Activated CD8-positive, alpha-beta T cell treated with anti-CD3 and anti-CD28 coated beads for 36 hours (primary cell): ENCODE results near the gene ADAMTSL3. TPM values are rescaled to one million over a fixed set of nuclear protein-coding genes. Genes with fewer than 3 reads are reported as not detected.

Source experiments
- ATAC-seq: fragments of 200-7000 bp; cut with Tn5 transposase; one replicate; pipeline ENCODE4 v1.10.0; 2021; ENCODE audit warnings: mild to moderate bottlenecking, moderate library complexity
- CTCF ChIA-PET: fragments of 350-600 bp; sonication (Branson Sonifier 250); formaldehyde crosslinking; loops from one replicate; lab custom pipeline; 2021; ENCODE audit warnings: antibody characterized with exemption; lab: Charles Lee
- POLR2A ChIA-PET: fragments of 350-600 bp; sonication (Branson Sonifier 250); formaldehyde crosslinking; loops from one replicate; lab custom pipeline; 2021; ENCODE audit warnings: antibody characterized with exemption; lab: Charles Lee
- DNase-seq: peaks from one replicate; pipeline ENCODE4 v3.0.0-alpha.2; 2020
- H3K27ac Mint-ChIP-seq: one replicate; pipeline ENCODE4 v1.8.0; 2021; ENCODE audit warnings: mild to moderate bottlenecking, mixed read lengths
- H3K27me3 Mint-ChIP-seq: one replicate; pipeline ENCODE4 v1.8.0; 2021; ENCODE audit warnings: mixed read lengths
- H3K36me3 Mint-ChIP-seq: one replicate; pipeline ENCODE4 v1.8.0; 2021; ENCODE audit warnings: low read depth, mixed read lengths
- H3K4me1 Mint-ChIP-seq: one replicate; pipeline ENCODE4 v1.8.0; 2021; ENCODE audit warnings: low read depth, mixed read lengths
- H3K4me3 Mint-ChIP-seq: one replicate; pipeline ENCODE4 v1.8.0; 2021; ENCODE audit warnings: mild to moderate bottlenecking, moderate library complexity, mixed read lengths
- H3K9me3 Mint-ChIP-seq: one replicate; pipeline ENCODE4 v1.8.0; 2021; ENCODE audit warnings: mixed read lengths
- CTCF ChIP-seq: fragments of 200-600 bp; IDR thresholded peaks from one replicate; pipeline ENCODE4 v1.8.0; 2022; ENCODE audit warnings: antibody characterized with exemption, mild to moderate bottlenecking
- intact Hi-C: fragments of 100-400 bp; cut with micrococcal nuclease; formaldehyde crosslinking; loops from one replicate; pipeline ENCODE4 v1.10.0; 2022
- total RNA-seq, 2 experiments: library from RNA; stranded (reverse); gene quantifications; one replicate each; pipeline ENCODE4 v1.2.3, GENCODE V29; 2021

Gene ADAMTSL3
- total RNA-seq, 2 experiments from 2014 or later: not detected

- intact Hi-C loops: no loop called here
- Mint-ChIP-seq H3K27ac (no peak overlapping the region), H3K4me1 (no peaks in the 10 kb centered on the region), H3K27me3 (peaks cover 2% of the 10 kb centered on the region), H3K36me3 (no peaks in the 10 kb centered on the region), H3K4me3 (no peak overlapping the region), H3K9me3 (no peaks in the 10 kb centered on the region)
- ChIA-PET POLR2A (no interaction called here), CTCF (no interaction called here)
- no peak for DNase-seq
- no peak for TF ChIP-seq CTCF
- ATAC-seq: no peak
These were observed 11.6 kb downstream of the ADAMTSL3 start for GRCh38 chr15:83665480-83665879.

GRCh38 chr15:83670672-83671229 is 16.8 kb downstream of the ADAMTSL3 start:
- POLR2A ChIA-PET: no interaction called here

GRCh38 chr15:83671603-83672002 is 17.7 kb downstream of the ADAMTSL3 start:
- Mint-ChIP-seq H3K4me1 (no peaks in the 10 kb centered on the region), H3K9me3 (peaks cover 2% of the 10 kb centered on the region), H3K4me3 (no peak overlapping the region), H3K36me3 (no peaks in the 10 kb centered on the region), H3K27ac (no peak overlapping the region), H3K27me3 (no peaks in the 10 kb centered on the region)
- ChIA-PET POLR2A (no interaction called here), CTCF (interaction anchor here (0.6 kb wide), 1 partner anchor 423 kb away, joined by 3 read pairs; no protein-coding TSS in a partner anchor)
- ATAC-seq (no peak), DNase-seq (no peak)
- intact Hi-C loops: no loop called here
- no peak for TF ChIP-seq CTCF

More at GRCh38 chr15:83670672-83671229, 16.8 kb downstream of the ADAMTSL3 start:
- no peak for ATAC-seq
- Mint-ChIP-seq H3K4me3 (no peak overlapping the region), H3K4me1 (no peaks in the 10 kb centered on the region), H3K27me3 (no peaks in the 10 kb centered on the region), H3K36me3 (no peaks in the 10 kb centered on the region), H3K27ac (no peak overlapping the region), H3K9me3 (no peaks in the 10 kb centered on the region)
- intact Hi-C loops: no loop called here
- CTCF ChIA-PET: no interaction called here
- TF ChIP-seq CTCF: no peak
- no peak for DNase-seq

GRCh38 chr15:83673385-83673784 is 19.5 kb downstream of the ADAMTSL3 start:
- CTCF ChIA-PET: no interaction called here
- ATAC-seq: no peak
- no peak for TF ChIP-seq CTCF

GRCh38 chr15:83682476-83683088 is 28.7 kb downstream of the ADAMTSL3 start:
- ChIA-PET POLR2A (no interaction called here), CTCF (no interaction called here)
- Mint-ChIP-seq H3K27ac (no peak overlapping the region), H3K4me1 (no peaks in the 10 kb centered on the region), H3K36me3 (no peaks in the 10 kb centered on the region), H3K4me3 (no peak overlapping the region), H3K9me3 (peaks cover 2% of the 10 kb centered on the region), H3K27me3 (peaks cover 11% of the 10 kb centered on the region)
- ATAC-seq (no peak), DNase-seq (no peak)
- intact Hi-C loops: no loop called here
- no peak for TF ChIP-seq CTCF

More at GRCh38 chr15:83673385-83673784, 19.5 kb downstream of the ADAMTSL3 start:
- Mint-ChIP-seq H3K9me3 (peaks cover 2% of the 10 kb centered on the region), H3K36me3 (no peaks in the 10 kb centered on the region), H3K4me3 (no peak overlapping the region), H3K27me3 (no peaks in the 10 kb centered on the region), H3K4me1 (no peaks in the 10 kb centered on the region), H3K27ac (no peak overlapping the region)
- POLR2A ChIA-PET: no interaction called here
- no peak for DNase-seq
- intact Hi-C loops: no loop called here
